Activated T-helper 1 cell treated with anti-CD3 and anti-CD28 coated beads, Interleukin-2, amount 50 U/mL, for 16 hours (primary cell): Measurements from ENCODE around the gene OR5M11.
"Not testable (repeated sequence)": the region's sequence is repeated elsewhere in the genome, so short reads cannot be mapped to it uniquely, and the experiment has no call there.

ENCODE experiments used
- DNase-seq, 2 donors: peaks; one replicate each; pipeline ENCODE4 v3.0.0-alpha.2; 2020; ENCODE audit warnings: low read depth in 1 of 2, low spot score in 1 of 2

Gene OR5M11

DNA sequence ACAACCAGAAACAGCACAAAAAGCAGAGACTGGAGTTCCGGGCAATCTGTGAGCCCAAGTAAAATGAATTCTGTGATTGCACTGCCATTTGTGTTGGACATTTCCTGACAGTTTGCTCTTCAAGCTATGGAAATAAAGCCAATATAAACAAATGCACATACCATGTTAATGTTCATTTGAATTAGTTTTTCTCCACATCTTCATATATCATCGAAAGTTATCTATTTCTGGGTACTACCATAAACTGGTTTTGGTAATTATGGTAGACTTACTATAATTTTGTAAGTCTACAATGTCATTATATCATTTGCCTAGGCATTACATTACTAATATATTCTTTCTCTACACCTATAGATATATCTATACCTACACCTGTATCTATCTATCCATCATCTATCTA is at the start of gene OR5M11:
OR5M11 (minus strand) TSS at position 101 of the 400 bp plus-strand sequence; CDS start at position 101, 0 bp downstream.
- DNase-seq, result no peak

DNA sequence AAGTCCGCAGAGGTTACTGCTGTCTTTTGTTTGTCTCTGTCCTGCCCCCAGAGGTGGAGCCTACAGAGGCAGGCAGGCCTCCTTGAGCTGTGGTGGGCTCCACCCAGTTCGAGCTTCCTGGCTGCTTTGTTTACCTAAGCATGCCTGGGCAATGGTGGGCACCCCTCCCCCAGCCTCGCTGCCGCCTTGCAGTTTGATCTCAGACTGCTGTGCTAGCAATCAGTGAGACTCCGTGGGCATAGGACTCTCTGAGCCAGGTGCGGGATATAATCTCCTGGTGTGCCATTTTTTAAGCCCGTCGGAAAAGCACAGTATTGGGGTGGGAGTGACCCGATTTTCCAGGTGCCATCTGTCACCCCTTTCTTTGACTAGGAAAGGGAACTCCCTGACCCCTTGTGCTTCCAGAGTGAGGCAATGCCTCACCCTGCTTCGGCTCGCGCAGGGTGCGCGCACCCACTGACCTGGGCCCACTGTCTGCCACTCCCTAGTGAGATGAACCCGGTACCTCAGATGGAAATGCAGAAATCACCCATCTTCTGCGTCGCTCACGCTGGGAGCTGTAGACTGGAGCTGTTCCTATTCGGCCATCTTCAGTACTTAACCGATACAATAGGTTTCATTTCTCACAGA is 49.1 kb upstream of the OR5M11 start:
- DNase-seq, result not testable (repeated sequence)

DNA sequence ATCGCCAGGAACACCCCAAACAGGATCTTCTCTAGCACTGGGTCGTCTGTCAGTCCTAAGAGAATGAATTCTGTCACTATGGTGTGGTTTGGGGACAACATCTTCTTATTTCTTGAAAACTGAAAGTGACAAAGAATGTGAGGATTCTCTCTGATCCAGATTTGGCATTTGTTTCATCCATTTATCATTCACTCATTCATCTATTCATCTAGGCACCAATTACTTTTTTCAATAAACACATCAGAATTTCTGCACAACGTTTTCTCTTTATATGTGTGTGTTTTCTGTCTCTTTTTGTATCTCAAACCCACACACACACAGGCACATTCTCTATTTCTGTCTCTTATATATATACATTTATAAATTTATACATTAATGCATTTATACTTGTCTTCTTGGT is 34.6 kb upstream of the OR5M11 start, which contains the start of gene OR5M10:
OR5M10 (minus strand) TSS at position 101 of the 400 bp plus-strand sequence; CDS start at position 101, 0 bp downstream.
- no peak for DNase-seq

DNA sequence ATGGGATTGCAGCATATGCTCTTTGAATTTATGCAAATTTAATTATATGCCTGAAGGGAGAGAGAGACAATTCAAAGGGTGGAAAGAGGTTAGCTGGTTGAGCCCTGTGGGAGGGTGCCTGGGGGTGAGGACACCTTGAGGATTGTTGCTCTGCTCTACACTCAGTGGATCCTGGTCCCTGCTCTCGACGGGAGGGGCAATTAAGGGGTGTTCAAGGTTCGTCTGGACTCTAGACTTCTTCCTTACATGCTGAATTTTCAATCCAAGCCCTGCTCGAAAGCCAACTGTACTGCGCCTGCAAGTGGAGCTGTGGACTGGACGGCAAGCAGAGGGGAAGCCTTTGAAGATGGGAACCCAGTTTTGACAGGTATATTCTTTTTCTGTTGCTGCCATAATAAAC is 15.5 kb upstream of the OR5M11 start:
- no peak for DNase-seq

DNA sequence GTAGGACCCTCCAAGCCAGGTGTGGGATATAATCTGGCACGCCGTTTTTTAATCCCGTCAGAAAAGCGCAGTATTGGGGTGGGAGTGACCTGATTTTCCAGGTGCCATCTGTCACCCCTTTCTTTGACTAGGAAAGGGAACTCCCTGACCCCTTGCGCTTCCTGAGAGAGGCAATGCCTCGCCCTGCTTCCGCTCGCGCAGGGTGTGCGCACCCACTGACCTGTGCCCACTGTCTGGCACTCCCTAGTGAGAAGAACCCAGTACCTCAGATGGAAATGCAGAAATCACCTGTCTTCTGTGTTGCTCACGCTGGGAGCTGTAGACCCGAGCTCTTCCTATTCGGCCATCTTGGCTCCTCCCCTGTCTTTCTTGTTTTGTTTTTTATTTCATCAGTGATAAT is 11.6 kb upstream of the OR5M11 start:
- not testable (repeated sequence) for DNase-seq

DNA sequence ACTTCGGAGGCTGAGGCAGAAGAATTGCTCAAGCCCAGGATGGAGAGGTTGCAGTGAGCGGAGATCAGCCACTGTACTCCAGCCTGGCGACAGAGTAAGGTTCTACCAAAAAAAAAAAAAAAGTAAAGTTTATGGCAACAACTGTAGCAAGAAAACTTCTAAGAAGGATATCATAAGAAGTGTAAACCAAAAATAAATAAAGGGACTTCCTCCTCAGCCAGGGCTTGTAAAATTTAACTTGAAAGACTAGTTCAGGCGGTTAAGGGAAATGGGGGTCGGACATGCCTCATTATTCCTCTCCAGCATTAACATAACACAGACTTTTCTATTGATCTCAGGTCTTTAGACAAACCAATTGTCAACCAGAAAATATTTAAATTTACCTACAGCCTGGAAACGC is 2.5 kb upstream of the OR5M11 start:
- DNase-seq, result no peak

DNA sequence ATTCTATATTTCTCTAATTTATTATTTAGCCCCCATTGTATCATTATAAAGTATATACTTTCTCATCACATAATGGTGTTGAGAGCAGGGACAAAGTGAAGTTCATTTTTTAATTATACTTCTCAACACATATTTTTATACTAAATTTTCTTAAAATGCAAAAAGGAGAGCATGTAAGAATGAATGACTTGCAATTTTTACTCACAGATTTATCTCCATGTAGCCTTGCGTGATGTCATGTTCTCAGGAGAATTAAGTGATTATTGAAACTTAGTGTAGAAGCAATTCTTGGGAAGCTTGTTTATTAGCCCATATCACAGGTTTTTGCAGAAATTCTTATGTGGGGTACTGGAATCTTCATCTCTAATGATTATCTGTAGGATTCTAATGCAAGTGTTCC is 682 bp upstream of the OR5M11 start:
- DNase-seq, result no peak

DNA sequence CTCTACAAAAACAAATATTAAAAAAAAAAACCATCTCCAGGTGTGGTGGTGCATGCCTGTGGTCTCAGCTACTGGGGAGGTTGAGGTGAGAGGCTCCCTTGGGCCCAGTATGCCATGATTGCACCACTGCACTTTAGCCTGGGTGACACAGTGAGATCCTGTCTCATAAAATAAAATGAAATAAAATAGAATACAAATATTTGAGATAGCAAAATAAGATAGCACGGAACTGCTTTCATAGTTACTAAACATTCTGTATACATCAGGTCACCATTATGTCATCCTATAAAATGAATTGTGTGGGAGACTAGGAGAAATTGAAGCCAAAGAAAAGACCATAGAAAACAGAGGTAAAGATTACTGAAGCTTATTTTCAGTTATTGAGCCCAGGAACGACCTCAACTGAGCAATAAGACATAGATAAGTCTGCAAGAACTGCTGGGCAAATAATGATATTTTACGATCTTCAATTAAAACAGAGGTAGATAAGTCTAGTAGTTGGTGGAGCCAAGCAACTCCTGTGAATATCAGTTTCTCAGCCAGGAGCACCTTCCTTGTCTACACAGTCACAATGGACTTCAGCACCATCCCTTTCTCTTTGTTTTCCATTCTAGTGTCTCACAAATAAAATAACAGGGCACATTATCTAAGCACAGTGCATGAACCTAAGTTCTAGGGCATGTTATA is 9.9 kb downstream of the OR5M11 start:
- DNase-seq, result no peak

DNA sequence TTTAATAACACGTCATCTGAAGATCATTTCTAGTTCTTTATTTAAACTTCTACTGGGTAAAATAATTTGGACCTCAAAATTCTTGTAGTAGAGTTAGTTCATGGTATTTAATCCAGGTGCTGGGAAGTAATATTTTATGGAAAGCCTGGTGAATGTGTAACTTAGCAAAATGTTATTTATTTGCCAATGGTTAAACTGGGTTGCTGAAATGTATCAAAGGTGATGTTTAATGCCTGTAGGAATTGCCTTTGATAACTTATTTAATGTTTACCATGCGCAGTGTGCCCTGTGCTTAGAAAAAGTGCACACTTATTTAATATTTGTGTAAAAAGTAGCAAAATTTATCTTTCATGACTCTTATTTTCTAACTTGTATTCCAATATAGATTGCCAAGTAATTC is 11.2 kb downstream of the OR5M11 start:
- no peak for DNase-seq

DNA sequence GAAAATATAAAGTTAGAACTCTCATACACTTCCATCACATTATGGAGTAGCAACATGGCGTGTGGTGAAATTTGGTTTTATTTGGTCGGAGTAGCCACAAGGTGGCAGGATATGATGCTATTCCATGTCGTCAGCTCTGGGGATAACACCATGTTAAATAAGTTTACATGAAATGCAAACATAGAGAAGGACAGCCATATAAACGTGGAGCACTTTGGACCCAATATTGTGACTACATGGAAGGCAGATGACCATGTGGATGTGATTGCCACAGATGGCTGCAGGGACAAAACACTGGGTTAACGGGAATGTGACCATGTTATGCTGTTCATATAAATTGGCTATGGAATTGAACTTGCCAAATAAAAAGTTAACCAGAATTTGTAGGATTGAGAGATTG is 21.0 kb downstream of the OR5M11 start:
- no peak for DNase-seq

DNA sequence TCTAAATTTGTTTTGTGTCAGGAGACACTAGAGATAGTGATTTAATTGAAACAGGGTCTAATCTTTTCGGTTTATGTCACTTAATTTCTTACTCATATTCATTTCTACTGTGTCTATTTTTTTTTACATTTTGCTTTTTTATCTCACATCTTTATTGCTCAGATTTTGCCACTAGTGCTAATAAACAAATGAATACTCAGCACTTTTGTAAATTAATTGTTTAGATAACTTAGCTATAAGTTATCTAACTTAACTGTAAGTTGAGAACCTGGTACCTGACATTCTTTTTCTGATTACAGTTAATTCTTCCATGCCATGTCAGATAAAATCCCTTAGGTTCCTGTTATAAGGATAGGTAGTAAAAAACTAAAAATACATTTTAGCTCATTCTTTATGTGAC is 29.8 kb downstream of the OR5M11 start:
- DNase-seq, result no peak

DNA sequence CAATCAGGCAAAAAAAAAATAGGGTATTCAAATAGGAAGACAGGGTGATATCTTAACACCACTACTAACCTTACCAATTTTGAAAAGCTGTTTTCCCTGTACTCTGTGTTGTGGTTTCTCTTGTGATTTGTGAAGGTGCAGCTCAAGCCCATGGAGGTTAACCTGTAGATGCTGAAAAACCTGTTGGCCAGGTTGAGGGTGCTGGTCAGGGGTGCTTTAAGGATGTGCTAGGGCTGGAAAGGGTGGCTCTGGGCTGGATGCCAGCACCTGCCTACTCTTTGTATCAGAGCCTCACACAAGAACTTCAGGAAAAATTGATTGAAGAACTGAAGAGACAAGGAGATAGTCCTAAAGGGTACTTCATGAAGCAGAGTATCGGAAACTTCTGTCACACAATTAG is 33.6 kb downstream of the OR5M11 start:
- DNase-seq, result no peak

DNA sequence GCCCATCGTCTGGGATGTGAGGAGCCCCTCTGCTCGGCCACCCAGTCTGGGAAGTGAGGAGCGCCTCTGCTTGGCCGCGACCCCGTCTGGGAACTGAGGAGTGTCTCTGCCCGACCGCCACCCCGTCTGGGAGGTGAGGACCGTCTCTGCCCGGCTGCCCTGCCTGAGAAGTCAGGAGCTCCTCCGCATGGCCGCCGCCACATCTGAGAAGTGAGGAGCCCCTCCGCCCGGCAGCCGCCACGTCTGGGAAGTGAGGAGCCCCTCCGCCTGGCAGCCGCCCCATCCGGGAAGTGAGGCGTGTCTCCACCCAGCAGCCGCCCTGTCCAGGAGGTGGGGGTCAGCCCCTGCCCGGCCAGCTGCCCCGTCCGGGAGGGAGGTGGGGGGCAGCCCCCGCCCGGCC is 46.0 kb downstream of the OR5M11 start:
- no peak for DNase-seq

DNA sequence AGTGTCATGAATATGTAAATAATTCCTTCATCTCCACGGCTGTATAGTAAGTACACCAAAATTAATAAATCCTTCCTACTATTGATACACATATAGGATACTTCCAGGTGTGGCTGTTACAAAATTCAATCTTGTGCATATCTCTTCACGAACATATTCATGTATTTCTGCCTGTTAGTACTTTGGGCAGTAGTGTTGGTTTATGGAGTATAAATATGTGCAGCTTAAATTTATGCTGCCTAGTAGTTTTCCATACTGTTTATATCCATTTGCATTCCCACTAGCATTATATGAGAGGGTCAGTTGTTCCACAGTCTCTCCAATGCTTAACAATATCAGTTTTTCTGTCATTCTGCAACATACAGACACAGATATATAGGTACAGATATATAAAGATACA is 47.9 kb downstream of the OR5M11 start:
- no peak for DNase-seq
